Putamen (tissue), 1 donor: Measurements from ENCODE around the gene LCORL.
"Not testable (repeated sequence)": the region's sequence is repeated elsewhere in the genome, so short reads cannot be mapped to it uniquely, and the experiment has no call there.

Experiments used
- DNase-seq: peaks from one replicate; pipeline ENCODE4 v3.0.0-alpha.2; 2016; ENCODE audit warnings: low spot score

The LCORL gene

DNA sequence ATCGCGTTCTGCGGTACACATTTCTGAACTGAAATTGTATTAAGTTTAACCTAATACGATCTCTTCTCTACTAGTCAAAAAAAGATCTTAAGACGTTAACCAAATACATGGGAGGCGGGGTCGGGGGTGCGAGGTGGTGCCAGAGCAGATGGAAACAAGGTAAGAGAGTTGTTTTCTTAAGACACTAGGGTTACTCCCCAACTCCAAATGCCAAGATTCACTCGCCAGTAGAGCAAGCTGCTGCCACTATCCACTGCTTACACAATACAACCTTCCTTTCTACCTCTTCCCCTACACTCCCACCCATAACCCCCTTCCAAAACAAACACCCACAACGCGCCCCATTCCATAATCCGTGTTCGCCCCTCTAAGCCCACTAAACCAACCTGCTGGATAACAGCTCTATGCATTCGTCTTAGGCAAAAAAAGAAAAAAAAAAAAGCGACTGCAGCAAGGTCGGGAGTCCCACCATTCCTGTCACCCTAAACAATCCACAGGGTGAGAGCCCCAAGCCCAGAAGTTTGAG, 1.3 kb downstream of the LCORL start:
- peak; percentile 3 for DNase-seq

DNA sequence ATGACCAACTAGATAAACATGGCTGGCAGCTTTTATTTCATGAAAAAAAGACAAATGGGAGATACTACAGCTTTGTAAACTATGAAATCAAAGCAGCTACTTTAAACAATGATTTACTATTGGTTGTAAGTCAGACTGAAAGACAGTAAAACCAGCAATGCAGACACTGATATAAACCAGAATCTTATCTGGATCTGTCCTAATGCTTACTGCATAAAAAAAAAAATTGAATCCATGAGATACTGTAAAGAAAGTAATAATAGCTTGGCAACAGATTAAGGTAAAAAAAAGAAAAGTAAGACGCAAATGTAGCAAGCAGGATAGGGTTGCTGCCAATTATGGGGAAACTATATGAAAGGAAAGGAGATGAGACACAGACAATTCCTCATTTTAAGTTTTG, 7.3 kb downstream of the LCORL start:
- DNase-seq, result no peak

DNA sequence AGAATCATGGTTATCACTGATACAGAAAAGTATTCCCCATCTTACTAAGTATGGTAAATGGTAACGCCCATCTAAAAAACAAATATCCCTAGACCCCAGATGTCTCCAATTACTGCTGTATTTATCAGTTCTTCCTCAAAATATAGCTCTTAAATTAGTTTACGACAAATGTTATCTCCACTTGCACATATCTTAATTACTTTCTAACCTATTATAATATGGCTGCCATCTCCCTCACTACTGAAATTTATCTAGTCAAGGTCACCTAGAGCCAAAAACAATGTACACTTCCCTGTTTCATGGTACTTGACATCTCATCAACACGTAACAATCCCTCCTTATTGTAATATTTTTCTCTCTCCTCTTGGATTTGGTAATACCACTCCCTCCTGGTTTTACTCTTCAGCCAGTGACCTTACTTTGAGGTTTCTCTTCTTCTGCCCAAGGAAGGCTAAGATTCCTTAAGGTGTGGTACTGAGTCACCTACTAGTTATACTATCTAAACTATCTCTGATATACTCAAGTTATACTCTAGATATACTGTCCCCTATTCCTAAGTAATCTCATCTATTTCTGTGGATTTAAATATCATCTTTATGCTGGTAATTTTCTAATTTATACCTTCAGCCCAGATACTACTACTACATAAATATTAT, 8.6 kb downstream of the LCORL start:
- no peak for DNase-seq

DNA sequence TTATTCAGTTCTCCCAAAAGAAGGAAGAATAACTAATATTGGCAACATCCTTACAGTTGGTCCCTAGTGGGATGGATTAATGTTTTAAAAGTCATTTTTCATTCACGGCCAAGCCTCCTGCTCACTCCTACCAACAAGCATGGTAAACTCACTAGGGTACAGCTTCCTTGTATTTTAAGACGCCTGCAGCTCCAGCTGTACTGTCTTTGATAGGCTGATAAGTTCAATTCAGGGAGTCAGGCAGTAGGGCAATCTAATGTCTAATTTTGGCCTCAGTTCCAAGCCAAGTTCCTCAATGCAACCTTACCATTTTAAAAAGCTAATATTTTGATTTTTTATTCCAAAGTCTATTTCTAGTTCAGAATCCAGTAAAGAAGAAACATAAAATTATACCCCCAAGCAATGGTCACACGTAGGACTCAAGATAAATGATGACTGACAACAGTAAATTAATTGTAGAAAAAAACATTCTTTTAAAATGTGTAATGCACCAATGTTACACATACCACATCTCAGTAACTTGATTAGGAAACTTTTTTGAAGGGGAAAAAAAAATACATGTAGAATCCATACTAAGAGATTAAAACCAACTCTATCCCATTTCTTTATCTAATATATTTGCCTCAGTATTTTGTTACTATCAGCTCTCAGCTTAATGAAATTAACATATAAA, 9.3 kb downstream of the LCORL start:
- no peak for DNase-seq

DNA sequence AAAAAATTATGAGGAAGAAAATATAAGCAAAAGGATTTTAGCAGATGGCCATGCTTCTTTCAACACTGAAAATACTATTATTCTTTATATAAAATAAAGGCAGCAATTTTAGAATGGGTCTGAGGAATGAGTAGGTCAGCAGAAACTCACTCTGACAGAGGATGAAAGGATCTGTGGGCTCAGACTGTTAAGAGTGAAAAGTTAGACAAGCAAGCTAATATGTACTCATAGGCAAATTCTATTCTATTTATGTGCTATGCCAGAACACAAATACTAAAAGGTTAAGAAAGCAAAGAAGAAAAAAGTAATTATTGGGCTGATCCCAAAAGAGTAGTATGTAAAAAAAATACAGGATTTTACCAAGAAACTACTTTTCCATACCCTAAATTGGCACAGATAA, 13.9 kb downstream of the LCORL start:
- DNase-seq, result no peak

DNA sequence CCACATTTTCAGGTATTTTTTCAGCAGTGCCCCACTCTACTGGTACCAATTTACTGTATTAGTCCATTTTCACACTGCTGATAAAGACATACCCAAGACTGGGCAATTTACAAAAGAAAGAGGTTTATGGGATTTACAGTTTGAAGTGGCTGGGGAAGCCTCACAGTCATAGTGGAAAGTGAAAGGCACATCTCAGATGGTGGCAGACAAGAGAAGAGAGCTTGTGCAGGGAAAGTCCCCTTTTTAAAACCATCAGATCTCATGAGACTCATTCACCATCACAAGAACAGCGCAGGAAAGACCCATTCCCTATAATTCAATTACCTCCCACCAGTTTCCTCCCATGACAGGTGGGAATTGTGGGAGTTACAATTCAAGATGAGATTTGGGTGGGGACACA, 15.1 kb downstream of the LCORL start:
- DNase-seq, result not testable (repeated sequence)

DNA sequence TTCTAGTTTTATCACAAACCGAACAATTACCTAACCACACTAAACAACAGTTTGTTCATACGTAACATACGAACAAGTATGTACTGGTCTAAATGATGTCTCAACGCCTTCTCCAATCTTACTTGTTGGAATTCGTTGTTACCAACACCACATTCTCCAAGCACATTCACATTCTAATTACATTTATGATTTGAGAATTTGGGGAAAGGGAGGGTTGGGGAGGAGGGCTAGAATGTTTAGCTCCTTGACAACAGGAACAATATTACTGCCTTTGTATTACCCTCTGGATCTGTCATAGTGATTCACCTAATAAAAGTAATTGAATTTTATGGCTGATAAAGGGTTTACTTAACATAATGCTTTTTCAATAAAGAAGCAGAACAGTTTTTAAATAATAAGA, 24.4 kb downstream of the LCORL start:
- DNase-seq, result no peak

DNA sequence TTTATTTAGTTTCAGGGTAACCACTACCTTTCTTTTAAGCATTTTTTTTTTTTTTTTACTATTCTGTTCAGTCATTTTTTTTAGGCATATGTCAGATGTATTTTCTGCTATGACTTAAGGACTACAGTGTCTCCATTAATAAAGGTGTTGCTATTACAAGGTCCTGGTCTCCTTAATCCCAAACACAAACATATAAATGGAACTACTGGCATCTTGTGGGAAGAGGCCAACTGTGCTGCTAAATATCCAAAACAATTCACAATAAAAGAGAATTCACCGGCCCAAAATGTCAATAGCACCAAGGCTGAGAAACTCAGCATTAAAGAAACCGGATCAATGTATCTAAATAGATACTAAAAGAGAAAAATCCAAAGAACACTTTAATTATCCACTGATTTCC, 26.4 kb downstream of the LCORL start:
- no peak for DNase-seq

DNA sequence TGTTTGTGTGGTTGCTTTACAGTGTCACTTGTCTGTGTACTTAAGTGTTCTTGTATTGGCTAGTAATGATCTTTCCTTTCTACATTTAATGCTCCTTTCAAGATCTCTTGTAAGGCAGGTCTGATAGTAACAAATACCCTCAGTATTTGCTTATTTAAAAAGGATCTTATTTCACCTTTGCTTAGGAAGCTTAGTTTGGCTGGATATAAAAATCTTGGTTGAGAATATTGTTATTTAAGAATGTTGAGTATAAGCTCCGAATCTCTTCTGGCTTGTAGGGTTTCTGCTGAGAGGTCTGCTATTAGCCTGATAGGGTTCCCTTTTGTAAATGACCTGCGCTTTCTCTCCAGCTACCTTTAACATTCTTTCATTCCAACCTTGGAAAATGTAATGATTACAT, 35.7 kb downstream of the LCORL start:
- no peak for DNase-seq

DNA sequence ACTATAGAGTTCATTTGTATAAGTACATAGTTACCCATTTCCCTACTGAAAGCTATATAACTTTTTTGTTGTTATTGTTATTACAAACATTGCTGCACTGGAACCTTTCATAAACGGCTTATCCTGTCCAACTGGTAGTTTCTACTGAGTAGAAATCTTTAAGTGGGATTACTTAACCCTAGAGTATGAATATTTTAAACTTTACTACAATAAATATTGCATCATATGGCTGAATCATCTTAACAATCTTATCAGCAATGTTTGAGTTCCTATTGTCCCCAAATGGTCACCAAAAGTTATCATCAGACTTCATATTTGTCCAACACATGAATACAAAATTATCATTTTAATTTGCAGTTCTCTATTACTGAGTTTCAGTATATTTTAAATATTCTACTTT, 40.5 kb downstream of the LCORL start:
- DNase-seq, result no peak

DNA sequence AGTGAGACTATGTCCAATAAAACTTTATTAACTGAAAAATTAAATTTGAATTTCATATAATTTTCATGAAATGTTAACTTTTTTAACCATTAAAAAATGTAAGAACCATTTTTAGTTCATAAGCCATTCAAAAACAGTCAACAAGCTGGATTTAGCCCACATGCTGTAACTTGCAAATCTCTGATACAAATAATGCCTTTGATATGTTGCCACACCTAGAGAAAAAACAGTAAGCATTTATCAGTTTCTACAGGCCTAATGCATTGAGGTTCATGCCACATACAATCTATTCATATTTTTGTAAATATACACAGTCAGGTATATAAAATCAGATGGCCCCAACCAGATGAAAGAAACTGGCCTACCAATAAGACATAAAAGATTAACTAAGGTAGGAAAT, 52.8 kb downstream of the LCORL start:
- DNase-seq, result no peak

DNA sequence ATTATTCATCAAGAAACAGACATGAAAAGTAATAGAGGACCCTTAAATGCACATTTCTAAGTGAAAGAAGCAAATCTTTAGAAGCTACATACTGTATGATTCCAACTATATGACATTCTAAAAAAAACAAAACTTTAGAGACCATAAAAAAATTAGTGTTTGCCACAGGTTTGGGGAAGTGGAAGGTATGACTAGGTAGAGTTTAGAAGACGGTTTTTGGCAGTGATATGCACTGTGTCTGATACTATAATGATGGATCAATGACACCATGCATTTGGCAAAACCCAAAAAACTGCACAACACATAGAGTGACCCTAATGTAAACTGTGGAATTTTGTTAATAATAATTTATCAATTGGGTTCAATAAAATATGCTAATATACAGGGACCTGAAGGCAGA, 54.5 kb downstream of the LCORL start:
- DNase-seq, result no peak

DNA sequence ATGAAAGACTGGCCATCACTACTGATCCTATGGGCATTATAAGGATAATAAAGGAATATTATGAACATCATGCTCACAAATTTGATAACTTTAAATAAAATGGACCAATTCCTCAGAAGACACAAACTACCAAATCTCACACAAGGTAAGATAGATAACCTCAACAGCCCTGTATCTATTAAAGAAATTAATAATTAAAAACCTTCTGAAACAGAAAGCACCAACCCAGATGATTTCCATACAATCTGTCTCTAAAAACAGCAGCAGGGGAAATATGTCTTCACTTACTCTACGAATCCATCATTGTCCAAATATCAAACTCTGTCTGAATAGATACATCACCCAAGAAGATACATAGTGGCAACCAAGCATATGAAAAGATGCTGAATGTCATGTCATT, 55.2 kb downstream of the LCORL start:
- DNase-seq, result no peak

DNA sequence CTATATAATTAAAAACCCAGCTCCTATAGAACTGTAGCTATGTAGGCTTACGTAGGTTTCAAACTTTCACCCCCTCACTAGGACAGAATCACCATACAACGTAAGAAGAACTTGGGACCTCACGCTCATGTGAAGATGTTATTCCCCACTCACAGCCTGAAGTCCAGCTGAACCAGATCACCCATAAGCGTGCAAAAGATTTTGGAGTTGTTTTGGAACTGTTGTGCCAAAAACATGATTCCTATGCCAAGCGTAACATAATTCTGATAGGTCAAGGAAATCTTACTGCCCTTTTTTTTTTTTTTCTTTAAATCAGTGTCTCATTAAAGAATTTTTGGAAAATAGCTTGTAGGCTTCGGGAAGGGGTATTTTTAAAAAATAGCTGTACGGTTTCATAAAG, 57.0 kb downstream of the LCORL start:
- no peak for DNase-seq

DNA sequence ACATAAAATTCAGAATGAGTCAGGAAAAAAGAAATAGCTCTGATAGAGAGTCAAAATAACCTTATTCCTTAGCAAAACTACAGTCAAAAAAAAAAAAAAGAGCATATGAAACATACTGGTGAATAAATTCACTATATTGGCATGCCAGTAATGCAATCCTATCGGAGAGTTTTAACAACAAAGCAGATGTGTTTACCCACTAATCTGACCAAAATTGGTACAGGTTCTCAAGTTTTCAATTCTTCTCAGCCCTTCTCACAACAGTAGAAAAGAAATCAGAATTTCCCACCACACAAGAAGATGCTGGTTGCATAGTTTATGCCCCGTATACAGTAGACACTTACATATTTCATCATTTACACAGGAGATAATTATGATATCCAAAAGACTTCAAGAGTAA, 59.4 kb downstream of the LCORL start:
- no peak for DNase-seq

DNA sequence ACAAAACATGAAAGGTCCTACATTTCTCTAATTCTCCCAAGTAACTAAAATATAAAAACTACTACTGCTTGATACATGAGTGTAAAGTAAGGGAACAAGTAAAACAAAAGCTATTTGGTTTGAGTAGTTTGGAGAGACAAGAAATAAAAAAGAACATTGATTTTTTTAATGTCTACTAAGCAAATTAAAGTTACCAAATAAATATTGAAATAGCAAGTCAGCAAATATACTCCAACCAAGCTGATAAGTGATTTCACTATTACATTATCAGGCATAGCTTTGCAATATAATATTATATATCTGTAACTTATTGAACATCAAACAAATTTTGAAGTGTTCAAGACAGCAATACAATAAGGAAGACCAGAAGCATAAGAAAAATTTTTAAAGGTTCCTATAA, 60.3 kb downstream of the LCORL start:
- DNase-seq, result no peak

DNA sequence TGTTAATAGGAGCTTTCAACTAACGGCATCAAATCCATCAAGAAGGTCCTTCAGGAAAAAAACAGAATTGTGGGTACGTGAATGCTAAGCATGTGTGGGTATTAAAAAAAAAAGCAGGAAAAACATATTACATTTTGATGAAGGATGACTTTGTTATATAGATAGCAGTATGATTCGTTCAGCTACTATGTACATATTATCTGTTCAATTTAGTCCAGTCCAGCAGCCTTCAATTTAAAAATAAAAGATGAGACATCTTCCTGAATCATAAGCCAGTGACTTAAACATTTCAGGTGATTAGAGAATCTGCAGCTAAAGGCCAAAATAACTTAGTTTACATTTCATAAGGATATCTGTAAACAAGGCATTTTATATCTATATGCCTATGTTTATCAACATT, 63.4 kb downstream of the LCORL start:
- no peak for DNase-seq

DNA sequence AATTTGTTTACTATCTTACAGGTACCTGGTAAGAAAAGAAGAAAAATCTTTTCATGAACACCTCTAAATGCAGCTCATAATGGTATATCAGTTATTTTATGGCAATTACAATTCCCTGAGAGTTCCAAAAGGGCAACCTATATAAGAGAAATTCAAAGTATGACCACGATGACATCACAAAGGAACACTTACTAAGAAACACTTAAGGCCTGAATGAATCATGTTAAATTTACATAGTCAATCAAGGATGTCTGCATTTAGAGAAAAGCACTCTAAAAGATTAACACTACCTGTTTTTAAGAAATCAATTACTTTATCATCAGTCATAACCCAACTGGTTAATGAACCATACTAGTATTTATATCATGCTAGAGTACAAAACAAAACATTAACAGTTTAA, 63.9 kb downstream of the LCORL start:
- no peak for DNase-seq

DNA sequence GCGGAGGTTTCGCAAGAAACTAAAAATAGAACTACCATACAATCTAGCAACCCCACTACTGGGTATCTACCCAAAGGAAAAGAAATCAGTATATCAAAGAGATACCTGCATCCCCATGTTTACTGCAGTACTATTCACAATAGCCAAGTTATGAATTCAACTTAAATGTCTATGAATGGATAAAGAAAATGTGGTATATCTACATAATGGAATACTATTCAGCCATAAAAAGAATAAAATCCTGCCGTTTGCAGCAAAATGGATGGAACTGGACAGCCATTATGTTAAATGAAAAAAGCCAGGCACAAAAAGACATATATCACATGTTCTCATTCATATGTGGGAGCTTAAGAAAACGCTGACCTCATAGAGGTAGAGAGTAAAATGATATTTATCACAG, 65.3 kb downstream of the LCORL start:
- DNase-seq, result no peak

DNA sequence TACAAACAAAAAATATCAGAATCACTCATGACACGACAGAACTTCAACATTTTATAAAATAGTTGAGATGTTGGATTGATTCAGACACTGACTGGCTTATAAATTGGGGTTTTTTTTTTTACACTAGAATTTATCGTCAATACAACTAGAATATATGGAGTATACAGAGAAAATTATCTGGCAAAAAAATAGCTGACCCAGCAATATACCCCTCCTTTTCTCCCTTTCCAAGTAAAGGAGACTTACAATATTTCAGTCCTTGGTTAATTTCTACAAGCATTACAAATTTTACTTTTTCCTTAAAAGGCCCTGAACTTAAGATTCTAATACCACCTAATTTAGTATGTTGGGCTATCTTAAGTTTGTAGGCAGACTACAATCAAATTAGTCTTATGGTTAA, 76.3 kb downstream of the LCORL start:
- DNase-seq, result no peak

DNA sequence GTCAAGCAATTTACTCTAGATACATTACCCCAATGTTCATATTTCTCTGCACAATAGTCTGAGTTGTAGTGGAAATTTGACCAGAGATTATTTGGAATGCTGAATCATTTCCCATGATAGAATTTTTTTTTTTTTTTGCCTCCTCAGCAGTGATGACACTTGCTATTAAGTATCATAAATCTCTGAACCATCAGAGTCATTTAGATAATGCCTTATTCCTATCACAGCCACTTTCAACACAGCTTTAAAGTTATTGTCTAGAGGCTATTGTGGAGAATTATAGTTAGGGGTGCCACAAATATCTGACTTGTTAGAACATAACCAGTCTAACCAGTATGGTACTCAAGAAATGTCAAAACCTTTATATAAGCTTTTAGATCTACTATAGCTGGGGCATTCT, 79.8 kb downstream of the LCORL start:
- DNase-seq, result no peak

DNA sequence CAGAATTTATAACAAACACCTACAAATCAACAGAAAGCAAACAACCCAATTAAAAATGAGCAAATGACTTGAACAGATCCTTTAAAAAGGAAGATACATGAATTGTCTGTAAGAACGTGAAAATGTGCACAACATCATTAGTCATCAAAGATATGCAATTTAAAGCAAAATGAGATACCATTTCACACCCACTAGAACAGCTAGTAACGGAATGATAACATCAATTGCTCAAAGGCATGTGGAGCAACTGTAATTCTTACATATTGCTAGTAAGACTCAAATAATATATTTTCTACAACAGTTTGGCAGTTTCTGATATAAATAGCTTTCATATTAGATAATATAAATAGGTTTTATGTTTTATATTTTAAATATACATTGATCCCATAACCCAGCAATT, 82.5 kb downstream of the LCORL start:
- DNase-seq, result no peak

DNA sequence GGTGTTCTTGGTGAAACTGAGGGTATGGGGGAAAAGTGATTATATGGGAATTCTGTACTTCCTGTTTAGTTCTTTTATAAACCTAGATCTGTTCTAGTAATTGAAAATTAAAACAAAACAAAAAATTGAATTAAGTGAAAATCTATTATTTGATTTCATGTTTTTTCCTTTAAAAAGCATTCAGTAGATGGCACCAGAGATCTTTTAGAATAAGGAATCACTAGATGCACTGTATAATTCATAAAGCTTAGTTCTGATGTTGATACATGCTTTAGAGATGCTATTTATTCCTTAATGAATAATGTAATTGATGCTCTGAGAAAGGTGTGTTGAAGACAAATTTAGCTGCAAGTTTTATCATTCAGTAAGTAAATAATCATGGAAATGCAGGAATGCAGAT, 87.3 kb downstream of the LCORL start:
- no peak for DNase-seq

DNA sequence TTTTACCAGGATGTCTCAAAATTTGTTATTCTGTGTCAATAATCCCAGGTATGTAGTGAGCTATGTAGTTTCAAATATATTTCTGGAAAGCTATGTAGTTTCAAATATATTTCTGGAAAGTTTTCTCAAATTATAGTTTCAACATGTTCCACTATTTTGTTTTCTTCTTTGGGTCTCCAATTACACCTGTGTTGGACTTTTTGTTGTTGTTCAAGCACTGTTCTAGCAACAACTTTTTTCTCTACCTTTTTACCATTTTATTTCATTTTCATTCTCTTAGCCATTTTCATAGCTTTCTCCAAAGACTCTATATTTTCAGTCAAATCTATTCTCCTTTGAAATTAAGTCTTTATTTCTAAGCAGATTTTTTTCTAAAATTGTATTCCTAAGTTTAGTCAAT, 88.4 kb downstream of the LCORL start:
- no peak for DNase-seq
